HepG2 (cell line): ENCODE results near the gene ARL11. TPM values are rescaled to one million over a fixed set of nuclear protein-coding genes. Genes with fewer than 3 reads are reported as not detected.

Experiments used
- ATAC-seq: fragments of 200-7000 bp; cut with Tn5 transposase; 3 replicates; pipeline ENCODE4 v1.9.1; 2020; ENCODE audit warnings: mild to moderate bottlenecking, moderate library complexity
- BruUV-seq: library from RNA; stranded (reverse); fragments of 400-500 nt; replicated peaks from 2 replicates; lab custom pipeline; 2021; lab: Mats Ljungman, UMichigan
- CTCF ChIA-PET: fragments of 300-600 bp; formaldehyde crosslinking; extraction: SDS; loops from one replicate; lab custom pipeline; 2021; ENCODE audit warnings: low total read pairs, inconsistent platforms, low intra/inter-chr PET ratio; lab: Yijun Ruan, JAX
- POLR2A ChIA-PET: fragments of 350-600 bp; sonication (Branson Sonifier 250); formaldehyde crosslinking; loops from one replicate; lab custom pipeline; 2020; ENCODE audit warnings: antibody characterized with exemption, inconsistent platforms; lab: Yijun Ruan, JAX
- DNase-seq: peaks from one replicate; pipeline ENCODE4 v3.0.0-alpha.2; 2015; ENCODE audit warnings: low spot score
- FAIRE-seq: peaks from 3 replicates; lab custom pipeline; 2011; peaks lifted over from hg19 to GRCh38; lab: Jason Lieb, UNC
- H2AFZ ChIP-seq: one replicate; pipeline ENCODE4 v1.6.1; 2011; ENCODE audit warnings: low read length, inconsistent platforms
- H3K27ac ChIP-seq: fragments of 300-600 bp; 3 replicates; pipeline ENCODE4 v1.8.0; 2011; ENCODE audit warnings: mixed run types, mild to moderate bottlenecking, mixed read lengths, low read length, inconsistent platforms; ENCODE audit not compliant: insufficient read depth; ENCODE audit errors: extremely low read length
- H3K27me3 ChIP-seq, 2 experiments: fragments of 200-600 bp in 1 of 2; 2 replicates in 1 of 2; 3 replicates in 1 of 2; pipeline versions ENCODE4 v1.6.0 to v1.8.0; 2011; ENCODE audit warnings: low read length in 2 of 2, mild to moderate bottlenecking in 2 of 2, moderate library complexity in 2 of 2, inconsistent platforms in 1 of 2; ENCODE audit not compliant: insufficient read depth in 2 of 2, control insufficient read depth in 1 of 2
- H3K36me3 ChIP-seq, 2 experiments: fragments of 200-600 bp in 1 of 2; replicated peaks in 1 of 2; 2 replicates in 1 of 2; 3 replicates in 1 of 2; pipeline versions ENCODE4 v1.5.1 to v1.8.0; 2011; ENCODE audit warnings: low read length in 2 of 2, inconsistent platforms in 1 of 2; ENCODE audit not compliant: insufficient read depth in 2 of 2, control insufficient read depth in 1 of 2
- H3K4me1 ChIP-seq: 2 replicates; pipeline ENCODE4 v1.5.1; 2012; ENCODE audit warnings: low read length, inconsistent platforms; ENCODE audit not compliant: insufficient read depth
- H3K4me2 ChIP-seq: 2 replicates; pipeline ENCODE4 v1.6.0; 2011; ENCODE audit warnings: low read depth, low read length, inconsistent platforms
- H3K4me3 ChIP-seq, 3 experiments: fragments of 200-600 bp in 1 of 3; sonication (generic), shearing (Covaris generic) in 1 of 3; replicated peaks in 1 of 3; 2 replicates each; pipeline ENCODE4 v1.5.1; 2011 to 2016; ENCODE audit warnings: low read length in 3 of 3, inconsistent platforms in 2 of 3, low read depth in 2 of 3, mild to moderate bottlenecking in 2 of 3, control low read depth in 1 of 3, mixed read lengths in 1 of 3; ENCODE audit not compliant: insufficient read depth in 1 of 3
- H3K79me2 ChIP-seq: one replicate; pipeline ENCODE4 v1.6.1; 2011; ENCODE audit warnings: low read length, inconsistent platforms; ENCODE audit not compliant: insufficient read depth
- H3K9ac ChIP-seq: 2 replicates; pipeline ENCODE4 v1.6.0; 2011; ENCODE audit warnings: mild to moderate bottlenecking, low read depth, low read length, inconsistent platforms; ENCODE audit not compliant: insufficient read depth
- H3K9me3 ChIP-seq: 2 replicates; pipeline ENCODE4 v1.5.1; 2012; ENCODE audit warnings: mild to moderate bottlenecking, low read length
- H4K20me1 ChIP-seq: 2 replicates; pipeline ENCODE4 v1.6.0; 2011; ENCODE audit warnings: inconsistent platforms, mild to moderate bottlenecking, low read length, moderate library complexity; ENCODE audit not compliant: insufficient read depth
- DPF2 ChIP-seq: sonication (generic); formaldehyde crosslinking; IDR thresholded peaks from 2 replicates; pipeline ENCODE4 v1.4.0; 2020; ENCODE audit warnings: mild to moderate bottlenecking, low read depth, missing genetic modification reagents, borderline replicate concordance
- FOXK2 ChIP-seq: fragments of 450-650 bp; IDR thresholded peaks from 2 replicates; pipeline ENCODE4 v1.6.1; 2016
- JARID2 ChIP-seq: sonication (generic); formaldehyde crosslinking; IDR thresholded peaks from 2 replicates; pipeline ENCODE4 v1.8.1; 2023; ENCODE audit warnings: missing genetic modification reagents, inconsistent platforms; ENCODE audit not compliant: insufficient replicate concordance
- MAFK ChIP-seq, 2 experiments: IDR thresholded peaks in 1 of 2; conservative IDR thresholded peaks in 1 of 2; 2 replicates each; pipeline ENCODE4 v1.6.1; 2011; ENCODE audit warnings: improper control_type of control experiment in 2 of 2, low read length in 2 of 2
- ONECUT2 ChIP-seq: sonication (generic); formaldehyde crosslinking; IDR thresholded peaks from 2 replicates; pipeline ENCODE4 v1.4.0; 2020; ENCODE audit warnings: missing genetic modification reagents
- POLR2G ChIP-seq: fragments of 200-400 bp; formaldehyde crosslinking; IDR thresholded peaks from 2 replicates; pipeline ENCODE4 v1.6.1; 2018; ENCODE audit warnings: mild to moderate bottlenecking, low read depth, low read length, moderate library complexity
- SUZ12 ChIP-seq: fragments of 150-350 bp; IDR thresholded peaks from 2 replicates; pipeline ENCODE4 v1.6.1; 2014; ENCODE audit warnings: low read depth, low read length
- ZBTB14 ChIP-seq: sonication (generic); formaldehyde crosslinking; IDR thresholded peaks from 2 replicates; pipeline ENCODE4 v1.4.0; 2020; ENCODE audit warnings: missing genetic modification reagents
- ZBTB38 ChIP-seq: sonication (generic); formaldehyde crosslinking; IDR thresholded peaks from 2 replicates; pipeline ENCODE4 v1.5.1; 2020; ENCODE audit warnings: mild to moderate bottlenecking, missing genetic modification reagents
- ZNF350 ChIP-seq: sonication (generic); formaldehyde crosslinking; IDR thresholded peaks from 2 replicates; pipeline ENCODE4 v1.4.0; 2020; ENCODE audit warnings: mild to moderate bottlenecking, low read depth, missing genetic modification reagents, borderline replicate concordance
- ZNF530 ChIP-seq: sonication (generic); formaldehyde crosslinking; IDR thresholded peaks from 2 replicates; pipeline ENCODE4 v1.5.0; 2020; ENCODE audit warnings: low read depth, mild to moderate bottlenecking, missing genetic modification reagents
- ZSCAN30 ChIP-seq: sonication (generic); formaldehyde crosslinking; IDR thresholded peaks from 2 replicates; pipeline ENCODE4 v1.5.0; 2020; ENCODE audit warnings: mild to moderate bottlenecking, missing genetic modification reagents
- WGBS: methylation state at CpG from one replicate; pipeline ENCODE4 v1.1.6; 2017; ENCODE audit warnings: low lambda C conversion rate; 5-methylcytosine and 5-hydroxymethylcytosine counted together
- in situ Hi-C: cut with HindIII; loops from 2 replicates; pipeline ENCODE4 v1.10.0; 2017; ENCODE audit warnings: low pct_unique_long_range_greater_than_20kb; ENCODE audit not compliant: extremely low pct_ligation_motif_present
- intact Hi-C: fragments of 100-400 bp; cut with micrococcal nuclease; formaldehyde crosslinking; loops from one replicate; pipeline ENCODE4 v1.10.0; 2022; ENCODE audit not compliant: unreplicated experiment
- polyA plus RNA-seq, 8 experiments: library from polyadenylated mRNA; depleted of rRNA in 3 of 8; stranded (reverse) in 7 of 8; unstranded in 1 of 8; fragments of >200 nt; fragmentation: Illumina TruSeq in 4 of 8; extraction: Trizol in 4 of 8; gene quantifications; 2 replicates each; pipeline versions ENCODE4 v1.2.1 to v1.2.3, GENCODE V29; 2011 to 2016; ENCODE audit warnings: low read depth in 4 of 8, missing spikeins in 1 of 8, mixed read lengths in 1 of 8; ENCODE audit not compliant: insufficient read depth in 1 of 8
- total RNA-seq, 5 experiments: library from RNA; depleted of rRNA; stranded (reverse); fragments of >200 nt; fragmentation: Illumina TruSeq; extraction: Trizol; gene quantifications; 2 replicates each; pipeline ENCODE4 v1.2.3, GENCODE V29; 2016; ENCODE audit warnings: low read depth in 1 of 5

Gene ARL11
- total and polyA plus RNA-seq, 2 of the 13 experiments (the other 11 are each of a cell fraction or from before 2014, with no cell fraction given) = 0.04 to 0.22 TPM

GRCh38 chr13:49670828-49671227, 42.5 kb downstream of the ARL11 start (continued):
- TF ChIP-seq ZNF530 (CRISPR knock-in tag) (no peak), DPF2 (no peak), JARID2 (CRISPR knock-in tag) (no peak), ZBTB14 (no peak), ZBTB38 (CRISPR knock-in tag) (no peak), ONECUT2 (CRISPR knock-in tag) (no peak), FOXK2 (no peak)
- TF ChIP-seq, all 625 proteins: peak for 0

GRCh38 chr13:49676581-49677298, 48.4 kb downstream of the ARL11 start:
- DNase-seq (no peak), FAIRE-seq (no peak), ATAC-seq (no peak)
- in situ Hi-C loops = loop anchor here (10.0 kb wide), 1 partner anchor 168 kb away; no protein-coding TSS in a partner anchor
- ChIA-PET CTCF (no interaction called here), POLR2A (interaction anchor here (1.2 kb wide), 1 partner anchor 15 kb away, joined by 3 read pairs; the partner anchor contains the start of gene EBPL)
- TF ChIP-seq ZNF350 (CRISPR knock-in tag) (no peak), MAFK (conservative IDR thresholded peaks at IDR 0.05 in 1 of 2, IDR thresholded peaks at IDR 0.05 in 1 of 2; ENCODE audit: low read length in 2 of 2) (no peak), SUZ12 (no peak), ZSCAN30 (CRISPR knock-in tag) (no peak), POLR2G (no peak)
- WGBS = 97% methylated on average over 6 of the region's 6 CpGs
- H2AFZ ChIP-seq = no peak overlapping the region
- peaks cover 13% of the 10 kb centered on the region for H4K20me1 ChIP-seq
- H3K9ac ChIP-seq = no peak overlapping the region
- H3K4me1 ChIP-seq = peaks cover 7% of the 10 kb centered on the region
- H3K79me2 ChIP-seq = peaks cover 36% of the 10 kb centered on the region
- H3K27me3 ChIP-seq = no peaks in the 10 kb centered on the region
- BruUV-seq = no TSS peak
- no peak overlapping the region for H3K27ac ChIP-seq
- H3K4me3 ChIP-seq = no peak overlapping the region
- no peak overlapping the region for H3K4me2 ChIP-seq
- intact Hi-C loops = no loop called here
- H3K36me3 ChIP-seq = peaks cover 1 to 35% of the 10 kb centered on the region in 2 experiments; a peak in 4 of 5 replicates
- H3K9me3 ChIP-seq = no peaks in the 10 kb centered on the region
